H9 (cell line): ENCODE results near the gene HTR1A. TPM values are rescaled to one million over a fixed set of nuclear protein-coding genes. Genes with fewer than 3 reads are reported as not detected.

Source experiments
- DNase-seq: peaks from one replicate; pipeline ENCODE4 v3.0.0-alpha.2; 2017
- H2AFZ ChIP-seq: one replicate; pipeline ENCODE4 v1.6.1; 2013; ENCODE audit warnings: mild to moderate bottlenecking, low read length, control low read depth, moderate library complexity
- H2AK5ac ChIP-seq: 2 replicates; pipeline ENCODE4 v1.6.1; 2013; ENCODE audit warnings: low read length, control low read depth, mixed read lengths; ENCODE audit not compliant: insufficient read length
- H2BK120ac ChIP-seq: one replicate; pipeline ENCODE4 v1.6.1; 2013; ENCODE audit warnings: low read depth, mild to moderate bottlenecking, low read length, control low read depth, inconsistent platforms; ENCODE audit not compliant: poor library complexity, severe bottlenecking
- H2BK12ac ChIP-seq: 2 replicates; pipeline ENCODE4 v1.6.1; 2013; ENCODE audit warnings: low read length, control low read depth, mixed read lengths, low read depth; ENCODE audit not compliant: insufficient read length
- H2BK15ac ChIP-seq: 2 replicates; pipeline ENCODE4 v1.6.1; 2013; ENCODE audit warnings: low read depth, low read length, control low read depth
- H2BK20ac ChIP-seq: one replicate; pipeline ENCODE4 v1.6.1; 2013; ENCODE audit warnings: low read depth, mild to moderate bottlenecking, low read length, control low read depth, inconsistent platforms; ENCODE audit not compliant: poor library complexity, severe bottlenecking
- H2BK5ac ChIP-seq: 2 replicates; pipeline ENCODE4 v1.6.1; 2013; ENCODE audit warnings: low read length, control low read depth, mixed read lengths; ENCODE audit not compliant: insufficient read length
- H3K14ac ChIP-seq: 2 replicates; pipeline ENCODE4 v1.6.1; 2013; ENCODE audit warnings: low read length, control low read depth; ENCODE audit not compliant: insufficient read depth
- H3K18ac ChIP-seq: 2 replicates; pipeline ENCODE4 v1.6.1; 2013; ENCODE audit warnings: low read depth, mild to moderate bottlenecking, mixed read lengths, low read length, control low read depth; ENCODE audit not compliant: insufficient read length
- H3K23ac ChIP-seq: 2 replicates; pipeline ENCODE4 v1.6.1; 2013; ENCODE audit warnings: low read length, control low read depth, mixed read lengths, low read depth; ENCODE audit not compliant: insufficient read length
- H3K23me2 ChIP-seq: 2 replicates; pipeline ENCODE4 v1.6.1; 2013; ENCODE audit warnings: low read depth, mild to moderate bottlenecking, mixed read lengths, low read length, control low read depth; ENCODE audit not compliant: insufficient read length, poor library complexity, severe bottlenecking
- H3K27ac ChIP-seq: 2 replicates; pipeline ENCODE4 v1.5.1; 2013; ENCODE audit warnings: low read length, control low read depth, mixed read lengths, low read depth; ENCODE audit not compliant: insufficient read length
- H3K27me3 ChIP-seq: 2 replicates; pipeline ENCODE4 v1.6.1; 2013; ENCODE audit warnings: low read length, control low read depth, inconsistent platforms; ENCODE audit not compliant: insufficient read depth
- H3K4ac ChIP-seq: 2 replicates; pipeline ENCODE4 v1.6.1; 2013; ENCODE audit warnings: low read depth, mild to moderate bottlenecking, control low read depth, inconsistent platforms, low read length, moderate library complexity
- H3K4me1 ChIP-seq: 2 replicates; pipeline ENCODE4 v1.6.1; 2013; ENCODE audit warnings: low read length, control low read depth, inconsistent platforms; ENCODE audit not compliant: insufficient read depth
- H3K4me2 ChIP-seq: 2 replicates; pipeline ENCODE4 v1.6.1; 2013; ENCODE audit warnings: low read length, control low read depth, mixed read lengths; ENCODE audit not compliant: insufficient read length, insufficient read depth
- H3K56ac ChIP-seq: 2 replicates; pipeline ENCODE4 v1.6.1; 2013; ENCODE audit warnings: low read depth, mild to moderate bottlenecking, mixed read lengths, low read length, control low read depth; ENCODE audit not compliant: insufficient read length
- H3K79me1 ChIP-seq: 2 replicates; pipeline ENCODE4 v1.6.1; 2013; ENCODE audit warnings: low read depth, mild to moderate bottlenecking, moderate library complexity, low read length, control low read depth, inconsistent platforms; ENCODE audit not compliant: insufficient read depth, poor library complexity, severe bottlenecking
- H3K79me2 ChIP-seq: 2 replicates; pipeline ENCODE4 v1.6.1; 2013; ENCODE audit warnings: low read length, control low read depth, inconsistent platforms; ENCODE audit not compliant: insufficient read depth
- H3K9ac ChIP-seq: 2 replicates; pipeline ENCODE4 v1.6.1; 2013; ENCODE audit warnings: low read length, control low read depth, mixed read lengths; ENCODE audit not compliant: insufficient read length; ENCODE audit errors: extremely low read depth
- H3K9me3 ChIP-seq: one replicate; pipeline ENCODE4 v1.6.1; 2013; ENCODE audit warnings: low read depth, low read length, inconsistent platforms; ENCODE audit not compliant: control insufficient read depth
- H3T11ph ChIP-seq: one replicate; pipeline ENCODE4 v1.6.1; 2013; ENCODE audit warnings: mild to moderate bottlenecking, low read length, control low read depth, inconsistent platforms
- H4K20me1 ChIP-seq: one replicate; pipeline ENCODE4 v1.6.1; 2013; ENCODE audit not compliant: control insufficient read depth, insufficient read length, insufficient read depth
- H4K5ac ChIP-seq: 2 replicates; pipeline ENCODE4 v1.6.1; 2013; ENCODE audit warnings: low read depth, mild to moderate bottlenecking, mixed read lengths, low read length, control low read depth; ENCODE audit not compliant: insufficient read length
- H4K8ac ChIP-seq: replicated peaks from 2 replicates; pipeline ENCODE4 v1.6.1; 2013; ENCODE audit warnings: low read length, control low read depth, mixed read lengths, low read depth; ENCODE audit not compliant: insufficient read length
- H4K91ac ChIP-seq: 2 replicates; pipeline ENCODE4 v1.6.1; 2013; ENCODE audit warnings: low read depth, mild to moderate bottlenecking, moderate library complexity, mixed read lengths, low read length, control low read depth; ENCODE audit not compliant: insufficient read length
- H3K27ac Mint-ChIP-seq, 3 experiments: 2 replicates in 2 of 3; 3 replicates in 1 of 3; pipeline ENCODE4 v1.8.0; 2020 to 2021; ENCODE audit warnings: mixed read lengths in 3 of 3, mild to moderate bottlenecking in 1 of 3, moderate library complexity in 1 of 3
- H3K27me3 Mint-ChIP-seq: 2 replicates; pipeline ENCODE4 v1.8.0; 2021; ENCODE audit warnings: low read depth, mild to moderate bottlenecking, moderate library complexity, mixed read lengths
- H3K36me3 Mint-ChIP-seq, 3 experiments: 2 replicates in 2 of 3; 3 replicates in 1 of 3; pipeline ENCODE4 v1.8.0; 2020 to 2021; ENCODE audit warnings: low read depth in 3 of 3, mixed read lengths in 3 of 3; ENCODE audit not compliant: insufficient read depth in 1 of 3
- H3K4me1 Mint-ChIP-seq, 2 experiments: 2 replicates each; pipeline ENCODE4 v1.8.0; 2020; ENCODE audit warnings: mixed read lengths in 2 of 2
- H3K4me3 Mint-ChIP-seq, 2 experiments: 2 replicates in 1 of 2; 3 replicates in 1 of 2; pipeline ENCODE4 v1.8.0; 2020 to 2021; ENCODE audit warnings: mild to moderate bottlenecking in 2 of 2, mixed read lengths in 2 of 2, moderate library complexity in 1 of 2
- H3K9me3 Mint-ChIP-seq, 2 experiments: 2 replicates in 1 of 2; 3 replicates in 1 of 2; pipeline ENCODE4 v1.8.0; 2020; ENCODE audit warnings: mild to moderate bottlenecking in 2 of 2, mixed read lengths in 2 of 2, moderate library complexity in 1 of 2
- WGBS: extraction: QIAGEN DNeasy Blood & Tissue Kit; methylation state at CpG from one replicate; pipeline ENCODE4 v1.1.7; 2013; ENCODE audit warnings: missing lambda C conversion rate, low lambda C conversion rate, mixed read lengths; ENCODE audit not compliant: insufficient read length; ENCODE audit errors: extremely low coverage; 5-methylcytosine and 5-hydroxymethylcytosine counted together
- total RNA-seq: library from RNA; stranded (reverse); gene quantifications from 2 replicates; pipeline ENCODE4 v1.2.1, GENCODE V29; 2021
- TF ChIP-seq, protein P1 (sequence below): fragments of 200-600 bp; sonication (generic); conservative IDR thresholded peaks from 3 replicates; pipeline ENCODE4 v1.8.0; 2021; ENCODE audit warnings: antibody characterized with exemption, mild to moderate bottlenecking

Gene HTR1A
- total RNA-seq, 1 experiment from 2014 or later, result 0.79 TPM

DNA sequence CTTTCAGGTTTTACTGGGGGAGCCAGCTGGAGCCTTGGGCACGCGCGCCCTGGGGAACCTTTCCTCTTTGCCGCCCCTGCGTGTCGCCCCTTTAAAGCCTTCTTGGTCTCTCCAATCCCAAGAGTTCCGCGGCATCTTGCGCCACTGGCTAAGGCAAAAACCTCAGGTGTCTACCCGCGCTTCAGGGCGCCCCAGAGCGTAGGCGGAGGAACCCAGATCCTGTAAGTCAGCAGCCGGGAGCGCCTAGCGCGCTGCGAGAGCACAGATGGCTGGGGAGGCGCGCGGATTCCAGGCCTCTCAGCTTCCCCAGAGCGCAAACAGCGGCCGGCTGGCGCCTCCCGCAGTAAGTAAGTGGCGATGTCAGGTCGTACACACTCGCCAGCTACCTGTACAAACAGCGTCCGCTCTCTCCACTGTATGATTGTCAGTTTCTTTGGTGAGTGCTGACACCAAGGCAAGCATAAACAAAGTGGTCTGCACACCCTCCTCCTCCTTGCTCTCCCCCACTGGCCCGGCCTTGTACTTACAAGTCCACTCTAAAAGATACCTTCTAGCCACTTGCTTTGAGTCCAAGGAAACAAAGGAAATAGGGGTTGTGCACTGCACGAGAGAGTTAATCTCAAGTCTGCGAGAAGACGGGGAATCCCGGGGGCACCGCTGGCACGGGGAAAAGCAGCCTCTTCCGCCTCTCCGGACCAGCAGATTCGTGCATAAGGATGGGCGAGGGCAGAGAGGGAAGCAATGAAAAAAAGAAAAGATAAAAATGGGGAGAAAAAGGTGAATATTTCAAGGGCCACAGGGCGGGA, 2.9 kb downstream of the HTR1A start:
- Histone ChIP-seq H4K91ac (no peak overlapping the region), H2BK20ac (no peak overlapping the region), H3K4ac (no peak overlapping the region), H2AFZ (no peak overlapping the region), H3K79me1 (no peaks in the 10 kb centered on the region), H2BK5ac (no peak overlapping the region), H4K20me1 (no peaks in the 10 kb centered on the region), H2BK120ac (no peak overlapping the region), H2BK12ac (no peak overlapping the region), H3K4me1 (no peaks in the 10 kb centered on the region; the same call in 1 of the 2 replicates), H2AK5ac (no peak overlapping the region), H3K9me3 (no peaks in the 10 kb centered on the region), H3K23ac (no peak overlapping the region), H3K23me2 (peaks cover 38% of the 10 kb centered on the region), H3K27ac (no peak overlapping the region), H3K14ac (no peak overlapping the region), H3K4me2 (peak overlapping the region; percentile 76), H4K5ac (no peak overlapping the region), H3K27me3 (peaks cover 5% of the 10 kb centered on the region; the same call in 1 of the 2 replicates), H3K56ac (no peak overlapping the region), H2BK15ac (no peak overlapping the region), H3T11ph (no peak overlapping the region), H3K9ac (no peak overlapping the region), H4K8ac (no peak overlapping the region), H3K79me2 (no peaks in the 10 kb centered on the region), H3K18ac (no peak overlapping the region)
- no CpG with 5 or more reads among the region's 44 CpGs for WGBS
- Mint-ChIP-seq H3K27ac (peak overlapping the region in 1 of 3 experiments; percentile 91; a peak in 3 of 7 replicates), H3K9me3 (peaks cover 8 to 15% of the 10 kb centered on the region in 2 experiments; a peak in 4 of 5 replicates), H3K4me3 (peak overlapping the region; percentile 73 to 79), H3K27me3 (peaks cover 39% of the 10 kb centered on the region), H3K36me3 (peaks cover 0 to 14% (median 0%) of the 10 kb centered on the region in 3 experiments; a peak in 3 of 7 replicates), H3K4me1 (peaks cover 53 to 64% of the 10 kb centered on the region in 2 experiments)
- TF ChIP-seq, protein P1, sequence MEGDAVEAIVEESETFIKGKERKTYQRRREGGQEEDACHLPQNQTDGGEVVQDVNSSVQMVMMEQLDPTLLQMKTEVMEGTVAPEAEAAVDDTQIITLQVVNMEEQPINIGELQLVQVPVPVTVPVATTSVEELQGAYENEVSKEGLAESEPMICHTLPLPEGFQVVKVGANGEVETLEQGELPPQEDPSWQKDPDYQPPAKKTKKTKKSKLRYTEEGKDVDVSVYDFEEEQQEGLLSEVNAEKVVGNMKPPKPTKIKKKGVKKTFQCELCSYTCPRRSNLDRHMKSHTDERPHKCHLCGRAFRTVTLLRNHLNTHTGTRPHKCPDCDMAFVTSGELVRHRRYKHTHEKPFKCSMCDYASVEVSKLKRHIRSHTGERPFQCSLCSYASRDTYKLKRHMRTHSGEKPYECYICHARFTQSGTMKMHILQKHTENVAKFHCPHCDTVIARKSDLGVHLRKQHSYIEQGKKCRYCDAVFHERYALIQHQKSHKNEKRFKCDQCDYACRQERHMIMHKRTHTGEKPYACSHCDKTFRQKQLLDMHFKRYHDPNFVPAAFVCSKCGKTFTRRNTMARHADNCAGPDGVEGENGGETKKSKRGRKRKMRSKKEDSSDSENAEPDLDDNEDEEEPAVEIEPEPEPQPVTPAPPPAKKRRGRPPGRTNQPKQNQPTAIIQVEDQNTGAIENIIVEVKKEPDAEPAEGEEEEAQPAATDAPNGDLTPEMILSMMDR, result peak; percentile 88
- DNase-seq, result peak; percentile 91
